Gastrocnemius medialis (tissue), 4 donors: ENCODE data around the gene TBK1. TPM values are rescaled to one million over a fixed set of nuclear protein-coding genes. Genes with fewer than 3 reads are reported as not detected.

ENCODE experiments used
- ATAC-seq, 2 donors: fragments of 150-250 bp; one replicate each; pipeline ENCODE4 v1.9.1; 2016
- DNase-seq, 2 donors: peaks; one replicate each; pipeline ENCODE4 v3.0.0-alpha.2; 2019
- H3K27ac ChIP-seq, 4 donors: fragments of 200-600 bp; sonication (generic); 1 replicate in 1 of 4; 2 replicates in 3 of 4; pipeline ENCODE4 v1.5.1; 2016 to 2018; ENCODE audit warnings: mild to moderate bottlenecking in 2 of 4, moderate library complexity in 1 of 4
- H3K27me3 ChIP-seq, 3 donors: fragments of 200-600 bp; sonication (generic) in 2 of 3; 1 replicate in 1 of 3; 2 replicates in 2 of 3; pipeline versions ENCODE4 v1.5.1 to v1.6.0; 2016 to 2019; ENCODE audit warnings: mild to moderate bottlenecking in 1 of 3, moderate library complexity in 1 of 3
- H3K36me3 ChIP-seq, 2 donors: fragments of 200-600 bp; sonication (generic) in 1 of 2; one replicate each; pipeline ENCODE4 v1.5.1; 2017 to 2018
- H3K4me1 ChIP-seq, 2 donors: fragments of 200-600 bp; sonication (generic) in 1 of 2; one replicate each; pipeline ENCODE4 v1.5.1; 2016 to 2017; ENCODE audit warnings: mild to moderate bottlenecking in 2 of 2
- H3K4me3 ChIP-seq, 4 donors: fragments of 200-600 bp; sonication (generic) in 3 of 4; 1 replicate in 1 of 4; 2 replicates in 3 of 4; pipeline ENCODE4 v1.5.1; 2016 to 2019; ENCODE audit warnings: mild to moderate bottlenecking in 2 of 4
- H3K9me3 ChIP-seq, 3 donors: fragments of 200-600 bp; sonication (generic) in 2 of 3; 1 replicate in 1 of 3; 2 replicates in 2 of 3; pipeline ENCODE4 v1.5.1; 2016 to 2019
- POLR2A ChIP-seq, 2 donors: fragments of 450-650 bp; IDR thresholded peaks; one replicate each; pipeline ENCODE4 v1.6.1; 2017; ENCODE audit warnings: antibody characterized with exemption in 2 of 2, mild to moderate bottlenecking in 2 of 2, moderate library complexity in 2 of 2
- in situ Hi-C, 4 donors: fragments of 200-750 bp; cut with MboI; loops; one replicate each; pipeline versions ENCODE4 v1.15.0 to v1.8.0; 2017; ENCODE audit warnings: low sequenced_read_pairs in 4 of 4
- intact Hi-C: fragments of 100-400 bp; cut with DNase I; formaldehyde crosslinking; loops from one replicate; pipeline ENCODE4 v1.15.1; 2023; ENCODE audit warnings: low total_unique reads
- total RNA-seq, 4 donors: library from RNA; depleted of rRNA; stranded (reverse); fragments of >200 nt; gene quantifications; one replicate each; pipeline versions ENCODE4 v1.1.0 to v1.2.3, GENCODE V29; 2016
- TF ChIP-seq, protein P1 (sequence below), 5 experiments: fragments of 450-650 bp in 3 of 5; fragments of 200-600 bp in 2 of 5; sonication (generic) in 2 of 5; IDR thresholded peaks in 4 of 5; conservative IDR thresholded peaks in 1 of 5; 1 replicate in 4 of 5; 2 replicates in 1 of 5; pipeline ENCODE4 v1.5.1; 2016 to 2019; ENCODE audit warnings: antibody characterized with exemption in 5 of 5, mild to moderate bottlenecking in 3 of 5, moderate library complexity in 3 of 5

Gene TBK1
- total RNA-seq, result 10 to 100 TPM; 20.1 to 40.8 (median 27.6) TPM

DNA sequence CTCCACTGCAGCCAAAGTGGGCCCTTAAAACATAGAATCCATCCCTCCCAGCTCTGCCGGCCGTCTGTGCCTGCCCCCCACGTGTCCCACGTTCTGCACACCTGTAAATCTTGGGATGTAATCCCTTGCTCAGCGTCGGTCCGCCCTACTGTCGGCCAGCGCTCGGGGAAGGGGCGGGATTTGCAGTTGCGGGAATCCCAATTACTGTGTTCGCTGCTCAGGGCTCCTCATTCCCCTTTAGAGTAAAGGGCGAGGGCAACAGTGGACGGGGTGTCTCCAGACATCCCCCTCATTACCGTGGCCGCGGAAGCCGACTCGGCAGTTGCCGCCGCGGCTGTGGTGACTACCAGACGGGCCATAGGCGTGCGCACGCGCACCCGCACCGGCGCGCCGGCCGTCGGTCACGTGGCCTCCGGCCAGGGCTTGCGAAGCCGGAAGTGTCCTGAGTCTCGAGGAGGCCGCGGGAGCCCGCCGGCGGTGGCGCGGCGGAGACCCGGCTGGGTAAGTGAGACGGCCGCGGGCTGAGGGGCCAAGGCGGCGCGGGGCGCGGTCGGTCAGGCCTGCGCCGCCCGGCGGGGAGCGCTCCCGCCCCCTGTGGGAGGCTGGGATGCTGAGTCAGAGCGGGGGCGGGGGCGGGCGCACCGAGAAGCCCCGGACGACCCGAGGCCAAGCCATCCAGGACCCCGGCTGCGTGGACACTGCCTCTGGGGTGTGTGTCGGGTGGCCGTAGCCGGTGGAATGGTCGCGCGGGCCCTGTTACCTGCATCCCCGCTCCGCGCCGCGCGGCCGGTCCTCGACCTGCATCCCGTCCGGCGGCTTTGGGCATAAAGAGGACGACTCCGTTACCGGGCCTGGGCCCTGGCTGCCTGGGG, at the start of gene TBK1:
Gene TBK1 (plus strand): TSS at position 434 of the 872 bp plus-strand sequence. CDS start 3,751 bp downstream, outside the sequence.
- in situ Hi-C loops (no loop called here), intact Hi-C loops (loop anchor here (1.0 to 5.0 kb wide), 5 partner anchors 17 to 610 kb away; partner anchors contain the start of genes GNS, KICS2, SRGAP1 and XPOT)
- Histone ChIP-seq H3K27ac (peak within 1 kb of the TSS; percentile 89 to 99 (median 95)), H3K36me3 (peaks cover 0 to 28% of the 10 kb centered on the region in 2 donors), H3K4me3 (peak within 1 kb of the TSS; percentile 80 to 99 (median 90)), H3K27me3 (no peaks in the 10 kb centered on the region), H3K4me1 (peaks cover 12 to 16% of the 10 kb centered on the region in 2 donors), H3K9me3 (no peaks in the 10 kb centered on the region)
- ATAC-seq, result peak; percentile 97 to 98
- peak; percentile 77 to 91 for DNase-seq
- TF ChIP-seq POLR2A (IDR thresholded peaks at IDR 0.05), result peak; percentile 90 to 94
- TF ChIP-seq, protein P1, sequence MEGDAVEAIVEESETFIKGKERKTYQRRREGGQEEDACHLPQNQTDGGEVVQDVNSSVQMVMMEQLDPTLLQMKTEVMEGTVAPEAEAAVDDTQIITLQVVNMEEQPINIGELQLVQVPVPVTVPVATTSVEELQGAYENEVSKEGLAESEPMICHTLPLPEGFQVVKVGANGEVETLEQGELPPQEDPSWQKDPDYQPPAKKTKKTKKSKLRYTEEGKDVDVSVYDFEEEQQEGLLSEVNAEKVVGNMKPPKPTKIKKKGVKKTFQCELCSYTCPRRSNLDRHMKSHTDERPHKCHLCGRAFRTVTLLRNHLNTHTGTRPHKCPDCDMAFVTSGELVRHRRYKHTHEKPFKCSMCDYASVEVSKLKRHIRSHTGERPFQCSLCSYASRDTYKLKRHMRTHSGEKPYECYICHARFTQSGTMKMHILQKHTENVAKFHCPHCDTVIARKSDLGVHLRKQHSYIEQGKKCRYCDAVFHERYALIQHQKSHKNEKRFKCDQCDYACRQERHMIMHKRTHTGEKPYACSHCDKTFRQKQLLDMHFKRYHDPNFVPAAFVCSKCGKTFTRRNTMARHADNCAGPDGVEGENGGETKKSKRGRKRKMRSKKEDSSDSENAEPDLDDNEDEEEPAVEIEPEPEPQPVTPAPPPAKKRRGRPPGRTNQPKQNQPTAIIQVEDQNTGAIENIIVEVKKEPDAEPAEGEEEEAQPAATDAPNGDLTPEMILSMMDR (IDR thresholded peaks at IDR 0.05 in 4 of 5, conservative IDR thresholded peaks at IDR 0.05 in 1 of 5), result peak in 4 of 5 experiments; percentile 9 to 34 (median 20)

DNA sequence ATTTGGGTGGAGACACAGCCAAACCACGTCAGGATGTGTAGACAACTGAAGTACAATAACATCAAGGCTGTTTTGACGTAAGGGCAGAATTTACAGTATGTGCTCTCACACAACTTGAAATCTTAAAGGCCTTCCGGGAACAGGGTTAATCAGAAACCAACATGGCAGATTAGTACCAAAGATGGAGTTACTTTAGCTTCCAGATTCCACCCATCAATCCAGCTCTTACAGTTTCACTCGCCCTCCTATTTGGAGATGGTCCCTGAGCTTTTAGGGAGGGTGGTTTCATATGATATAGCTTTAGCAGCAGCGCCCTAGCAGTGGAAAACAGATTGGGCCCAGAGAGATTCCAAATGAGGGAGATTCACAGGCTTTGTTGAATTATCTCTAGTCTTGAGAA, 49.7 kb upstream of the TBK1 start:
- Histone ChIP-seq H3K36me3 (no peaks in the 10 kb centered on the region), H3K4me3 (no peak overlapping the region), H3K27me3 (no peaks in the 10 kb centered on the region), H3K4me1 (peaks cover 7 to 9% of the 10 kb centered on the region in 2 donors), H3K9me3 (no peaks in the 10 kb centered on the region), H3K27ac (no peak overlapping the region)
- ATAC-seq (no peak), DNase-seq (no peak)
- in situ Hi-C loops (loop anchor here in 1 of 4 donors (5.0 kb wide), 1 partner anchor 180 kb away; the partner anchor contains the start of gene KICS2), intact Hi-C loops (loop anchor here (5.0 kb wide), 2 partner anchors 560 to 625 kb away; partner anchors contain the start of genes RXYLT1 and SRGAP1)
- TF ChIP-seq, protein P1 (IDR thresholded peaks at IDR 0.05 in 4 of 5, conservative IDR thresholded peaks at IDR 0.05 in 1 of 5), result no peak
- no peak for TF ChIP-seq POLR2A (IDR thresholded peaks at IDR 0.05)

DNA sequence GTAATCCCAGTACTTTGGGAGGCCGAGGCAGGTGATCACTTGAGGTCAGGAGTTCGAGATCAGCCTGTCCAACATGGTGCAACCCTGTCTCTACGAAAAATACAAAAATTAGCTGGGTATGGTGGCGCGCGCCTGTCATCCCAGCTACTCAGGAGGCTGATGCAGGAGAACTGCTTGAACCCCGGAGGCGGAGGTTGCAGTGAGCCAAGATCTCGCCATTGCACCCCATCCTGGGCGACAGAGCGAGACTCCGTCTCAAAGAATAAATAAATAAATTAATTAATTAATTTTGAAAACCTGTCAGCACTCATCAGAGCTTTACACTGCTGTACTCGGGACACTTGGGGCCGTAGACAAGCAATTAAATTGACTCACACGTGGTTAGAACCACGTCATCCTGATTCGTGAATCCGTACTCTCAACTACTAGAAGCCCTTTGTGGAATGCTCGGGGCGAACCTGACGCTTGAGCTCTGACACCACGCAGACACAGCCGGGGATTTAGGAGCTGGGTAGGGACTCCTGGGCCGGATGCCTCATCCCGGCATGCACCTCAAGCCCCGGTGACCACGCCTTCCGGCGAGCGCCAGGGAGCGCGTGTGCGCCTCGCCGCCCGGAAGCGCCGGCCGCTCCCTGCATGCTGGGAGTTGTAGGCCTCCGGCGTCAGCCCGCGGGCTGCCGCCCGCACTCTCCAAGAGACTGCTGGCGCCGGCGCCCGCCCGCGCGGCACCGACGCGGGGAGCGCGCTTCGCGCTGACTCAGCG, 48.0 kb upstream of the TBK1 start, which contains the start of gene XPOT:
Gene XPOT (plus strand): TSS at position 686 of the 763 bp plus-strand sequence. CDS start 5,644 bp downstream, outside the sequence.
- intact Hi-C loops, result loop anchor here (1.0 to 5.0 kb wide), 5 partner anchors 49 to 627 kb away; partner anchors contain the start of genes GNS, KICS2, RXYLT1 and SRGAP1
- Histone ChIP-seq H3K36me3 (no peaks in the 10 kb centered on the region), H3K27ac (peak within 1 kb of the TSS; percentile 100), H3K4me1 (peaks cover 10 to 12% of the 10 kb centered on the region in 2 donors), H3K4me3 (peak within 1 kb of the TSS; percentile 93 to 99 (median 98)), H3K9me3 (no peaks in the 10 kb centered on the region), H3K27me3 (no peaks in the 10 kb centered on the region)
- in situ Hi-C loops, result loop anchor here in 1 of 4 donors (5.0 kb wide), 1 partner anchor 182 kb away; the partner anchor contains the start of gene KICS2
- no peak for TF ChIP-seq POLR2A (IDR thresholded peaks at IDR 0.05)
- TF ChIP-seq, protein P1 (IDR thresholded peaks at IDR 0.05 in 4 of 5, conservative IDR thresholded peaks at IDR 0.05 in 1 of 5), result peak in 1 of 5 experiments; percentile 22
- DNase-seq (peak; percentile 84 to 95), ATAC-seq (peak; percentile 88 to 93)
